GM18526 (cell line): ENCODE data around the gene ZNF581.
A peak's percentile ranks its signal among the peaks of the same experiment; 100 is the strongest.

Source experiments
- POLR2A ChIP-seq: IDR thresholded peaks from 3 replicates; pipeline ENCODE4 v1.6.1; 2011; ENCODE audit not compliant: insufficient read length; ENCODE audit errors: extremely low read depth

Gene ZNF581

DNA sequence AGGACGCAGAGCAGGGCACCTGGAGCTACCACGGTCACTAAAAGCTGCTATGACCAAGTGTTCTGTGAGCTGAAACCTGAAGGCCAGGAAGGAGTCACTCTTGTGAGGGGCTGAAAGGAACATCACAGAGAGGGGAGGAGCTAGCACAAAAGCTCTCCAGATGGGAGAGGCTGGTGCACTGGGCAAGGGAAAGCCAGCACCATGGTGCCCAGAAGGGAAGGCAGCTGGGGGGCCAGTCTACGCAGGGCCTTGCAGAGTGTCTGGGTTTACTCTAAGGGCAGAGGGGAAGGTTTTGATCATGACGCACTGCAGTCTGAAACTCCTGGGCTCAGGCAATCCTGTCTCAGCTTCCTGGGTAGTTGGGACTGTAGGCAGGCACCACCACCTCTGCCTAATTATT lies 6.7 kb upstream of the ZNF581 start:
- TF ChIP-seq POLR2A: no peak

DNA sequence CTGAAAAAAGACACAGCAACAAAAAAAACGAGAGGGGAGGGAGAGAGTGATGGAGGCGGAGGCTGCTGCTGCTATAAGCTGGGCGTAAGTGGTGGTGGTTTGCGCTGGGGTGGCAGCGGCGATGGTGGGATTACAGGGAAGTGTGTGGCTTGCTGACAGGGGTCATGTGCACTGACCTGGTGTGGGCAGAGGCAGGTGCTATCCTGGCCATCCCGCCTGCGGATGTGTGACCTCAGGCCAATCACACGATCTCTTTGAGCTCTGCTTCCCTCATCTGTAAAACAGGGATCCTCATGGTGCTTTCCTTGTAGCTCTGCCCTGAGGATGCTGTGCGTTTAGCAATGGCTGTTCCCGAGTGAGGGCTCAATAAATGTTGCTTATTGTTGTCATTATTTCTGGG lies 5.9 kb upstream of the ZNF581 start:
- TF ChIP-seq POLR2A: no peak

DNA sequence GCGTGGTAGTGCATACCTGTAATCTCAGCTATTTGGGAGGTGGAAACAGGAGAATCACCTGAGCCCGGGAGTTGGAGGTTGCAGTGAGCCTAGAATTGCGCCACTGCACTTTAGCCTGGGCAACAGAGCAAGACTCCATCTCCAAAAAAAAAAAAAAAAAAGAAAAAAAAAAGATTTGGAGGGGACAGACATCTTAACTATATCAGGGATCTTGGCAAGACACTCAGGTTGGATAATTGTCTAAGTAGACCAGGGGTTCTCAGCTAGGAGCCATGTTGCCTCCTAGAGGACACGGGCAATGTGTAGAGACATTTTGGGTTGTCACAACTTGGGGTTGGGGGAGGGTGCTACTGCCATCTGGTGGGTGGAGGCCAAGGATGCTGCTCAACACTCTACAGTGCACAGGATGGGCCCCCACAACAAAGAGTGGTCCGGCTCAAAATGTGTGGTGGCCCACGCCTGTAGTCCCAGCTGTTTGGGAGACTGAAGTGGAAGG lies 4.5 kb upstream of the ZNF581 start:
- TF ChIP-seq POLR2A: no peak

DNA sequence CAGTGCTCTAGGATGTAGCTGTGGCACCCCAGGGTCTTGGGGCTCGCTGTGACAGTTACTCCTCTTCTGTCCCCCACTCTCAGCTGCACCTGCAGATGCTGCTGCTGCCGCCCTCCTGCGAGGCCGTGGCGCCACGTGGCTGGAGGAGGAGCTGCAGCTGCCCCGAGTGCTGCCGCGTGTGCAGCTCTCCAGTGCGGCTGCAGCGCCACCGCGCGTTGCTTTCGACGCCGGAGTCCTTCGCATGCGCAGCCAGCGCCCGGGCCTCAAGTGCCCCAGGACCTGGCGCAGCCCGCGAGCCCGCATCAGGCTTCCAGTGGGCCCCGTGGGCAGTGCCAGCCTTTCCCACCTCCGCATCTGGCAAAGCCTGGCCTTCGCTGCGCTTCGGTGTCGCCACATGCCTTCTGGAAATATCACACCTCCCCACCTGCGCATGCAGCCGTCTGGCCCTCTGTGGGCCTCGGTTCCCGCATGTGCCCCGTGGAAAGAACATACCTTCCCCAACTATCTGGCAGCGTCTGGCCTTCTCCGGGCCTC lies 3.3 kb upstream of the ZNF581 start:
- peak; percentile 19 for TF ChIP-seq POLR2A

DNA sequence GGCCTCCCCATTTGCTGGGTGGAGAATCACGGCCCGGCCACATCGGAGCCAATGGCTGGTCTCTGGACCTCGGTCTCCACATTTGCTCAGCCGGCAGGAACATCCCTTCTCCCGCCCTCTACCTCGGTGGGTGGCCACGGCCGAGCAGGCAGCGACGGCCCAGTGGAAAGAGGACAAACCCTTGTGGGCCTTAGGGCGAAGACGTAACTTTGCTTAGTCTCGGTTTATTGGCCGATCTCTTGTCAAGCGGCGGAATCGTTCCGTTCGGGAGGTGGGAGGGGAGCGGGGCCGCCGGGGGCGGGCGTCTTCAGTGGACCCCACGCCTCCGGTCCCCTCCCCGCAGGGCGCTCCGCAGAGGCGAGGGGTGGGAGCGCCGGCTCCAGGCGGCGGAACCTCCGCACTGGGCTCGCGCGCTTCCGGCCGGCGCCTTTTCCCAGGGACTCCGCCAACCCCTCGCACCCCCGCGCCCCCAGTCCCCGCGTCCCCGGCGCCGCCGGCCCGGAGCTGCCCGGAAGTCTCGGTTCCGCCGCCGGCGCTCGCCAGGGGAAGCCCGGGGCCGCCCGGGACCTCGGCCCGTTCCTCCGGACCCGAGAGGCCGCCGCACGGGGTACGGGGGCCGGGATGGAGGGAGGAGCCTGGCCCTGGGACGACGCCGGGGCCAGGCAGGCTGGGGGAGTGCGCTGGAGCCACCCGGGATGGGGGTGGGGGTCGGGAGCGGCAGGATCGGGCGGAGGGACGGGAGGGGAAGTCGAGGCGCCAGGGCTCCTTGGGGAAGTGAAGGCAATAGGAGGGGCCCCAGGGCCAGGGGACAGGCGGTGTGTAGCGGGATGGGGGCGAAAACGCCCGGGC lies 2.6 kb upstream of the ZNF581 start, which contains the start of gene ZNF580:
Gene ZNF580, plus strand, starts transcription at position 426 of the 849 bp plus-strand sequence. CDS start 1,507 bp downstream, outside the sequence.
- TF ChIP-seq POLR2A: no peak

DNA sequence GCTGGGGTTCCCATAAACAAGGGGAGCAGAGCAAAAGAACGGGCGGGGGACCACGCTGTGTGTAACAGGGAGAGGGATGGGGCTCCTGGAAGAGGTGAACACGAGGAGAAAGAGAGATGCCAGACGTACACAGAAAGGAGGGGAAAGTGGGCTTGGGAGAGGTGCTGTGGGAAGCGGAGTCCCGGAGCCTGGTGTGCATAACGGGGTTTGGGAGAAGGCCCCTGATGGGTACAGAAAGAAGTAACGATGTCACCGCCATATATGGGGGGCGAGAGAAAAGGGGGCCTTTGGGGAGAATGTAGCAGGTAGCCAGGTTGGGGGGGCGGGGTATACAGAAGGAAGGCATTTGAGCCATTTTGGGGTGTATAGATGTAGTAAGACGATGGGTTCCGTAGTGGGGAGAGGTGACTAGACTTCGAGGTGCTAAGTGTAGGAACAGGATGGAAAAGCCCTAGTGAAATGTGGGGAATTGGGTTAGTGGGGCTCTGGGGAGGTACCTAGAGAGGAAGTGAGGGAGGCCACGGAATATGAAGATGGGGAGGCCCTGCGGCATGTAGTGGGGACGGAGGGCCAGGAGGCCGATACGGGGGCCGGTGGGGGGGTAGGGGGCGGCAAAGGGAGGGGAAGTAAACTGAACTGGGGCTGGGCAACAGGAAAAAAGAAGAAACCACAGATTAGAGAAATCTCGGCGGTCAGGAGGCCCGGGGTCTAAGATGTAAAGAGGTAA lies 1.9 kb upstream of the ZNF581 start:
- TF ChIP-seq POLR2A: no peak

DNA sequence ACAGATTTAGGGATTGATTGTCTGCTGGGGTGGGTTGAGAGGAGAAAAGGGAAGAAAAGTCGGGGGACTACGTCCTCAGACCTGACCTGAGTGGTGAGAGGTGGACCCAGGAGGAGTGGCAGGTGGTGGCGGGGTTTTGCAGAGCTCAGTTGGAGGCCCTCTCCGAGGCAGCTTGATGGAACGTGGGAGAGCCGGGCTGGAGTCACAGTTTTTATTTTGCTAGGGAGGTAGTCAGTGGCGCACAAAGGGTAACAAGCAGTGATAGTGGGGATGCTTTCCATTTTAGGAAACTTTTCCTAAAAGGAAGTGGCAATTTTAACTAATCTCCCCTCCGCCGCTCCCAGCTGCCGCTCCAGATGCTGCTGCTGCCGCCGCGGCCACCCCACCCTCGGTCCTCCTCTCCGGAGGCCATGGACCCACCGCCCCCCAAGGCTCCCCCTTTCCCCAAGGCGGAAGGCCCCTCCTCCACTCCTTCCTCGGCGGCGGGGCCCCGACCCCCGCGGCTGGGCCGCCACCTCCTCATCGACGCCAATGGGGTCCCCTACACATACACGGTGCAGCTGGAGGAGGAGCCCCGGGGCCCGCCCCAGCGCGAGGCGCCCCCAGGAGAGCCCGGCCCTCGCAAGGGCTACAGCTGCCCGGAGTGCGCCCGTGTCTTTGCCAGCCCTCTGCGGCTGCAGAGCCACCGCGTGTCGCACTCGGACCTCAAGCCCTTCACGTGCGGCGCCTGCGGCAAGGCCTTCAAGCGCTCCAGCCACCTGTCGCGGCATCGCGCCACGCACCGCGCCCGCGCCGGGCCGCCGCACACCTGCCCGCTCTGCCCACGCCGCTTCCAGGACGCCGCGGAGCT lies 1.1 kb upstream of the ZNF581 start:
- TF ChIP-seq POLR2A: no peak

DNA sequence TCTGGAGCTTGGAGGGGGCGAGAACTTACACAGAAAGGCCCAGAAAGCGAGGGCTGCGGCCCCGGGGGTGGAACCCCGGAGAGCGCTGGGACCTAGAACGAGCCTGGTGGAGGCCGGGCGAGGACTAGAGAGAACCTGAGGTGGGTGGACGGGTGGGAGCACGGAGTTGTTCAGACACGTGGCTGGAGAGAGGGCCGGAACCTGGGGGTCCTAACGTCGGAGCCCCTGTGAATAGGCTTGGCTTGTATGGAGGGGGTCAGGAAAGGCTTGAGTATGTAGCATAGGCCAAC lies 383 bp downstream of the ZNF581 start:
- no peak for TF ChIP-seq POLR2A

DNA sequence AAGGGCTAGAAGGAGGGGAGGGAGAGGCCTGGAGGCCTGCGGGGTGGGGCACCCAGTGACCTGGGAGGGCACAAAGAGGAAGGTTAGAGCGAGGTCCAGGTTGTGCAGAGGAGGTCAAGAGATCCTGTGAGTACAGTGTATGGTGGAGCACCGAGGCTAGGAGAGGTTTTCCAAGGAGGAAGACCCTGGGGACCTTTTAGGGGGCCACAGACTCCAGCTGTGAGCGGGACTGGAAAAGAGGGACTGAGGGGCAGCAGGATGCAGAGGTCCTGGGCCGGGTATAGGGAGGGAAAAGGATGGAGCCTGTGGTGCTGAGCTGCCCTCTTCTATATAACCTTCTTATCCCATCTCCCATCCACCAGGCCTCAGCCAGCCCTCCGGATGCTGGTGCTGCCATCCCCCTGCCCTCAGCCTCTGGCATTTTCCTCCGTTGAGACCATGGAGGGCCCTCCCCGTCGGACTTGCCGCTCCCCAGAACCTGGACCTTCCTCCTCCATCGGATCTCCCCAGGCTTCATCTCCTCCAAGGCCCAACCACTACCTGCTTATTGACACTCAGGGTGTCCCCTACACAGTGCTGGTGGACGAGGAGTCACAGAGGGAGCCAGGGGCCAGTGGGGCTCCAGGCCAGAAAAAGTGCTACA lies 863 bp downstream of the ZNF581 start:
- no peak for TF ChIP-seq POLR2A

DNA sequence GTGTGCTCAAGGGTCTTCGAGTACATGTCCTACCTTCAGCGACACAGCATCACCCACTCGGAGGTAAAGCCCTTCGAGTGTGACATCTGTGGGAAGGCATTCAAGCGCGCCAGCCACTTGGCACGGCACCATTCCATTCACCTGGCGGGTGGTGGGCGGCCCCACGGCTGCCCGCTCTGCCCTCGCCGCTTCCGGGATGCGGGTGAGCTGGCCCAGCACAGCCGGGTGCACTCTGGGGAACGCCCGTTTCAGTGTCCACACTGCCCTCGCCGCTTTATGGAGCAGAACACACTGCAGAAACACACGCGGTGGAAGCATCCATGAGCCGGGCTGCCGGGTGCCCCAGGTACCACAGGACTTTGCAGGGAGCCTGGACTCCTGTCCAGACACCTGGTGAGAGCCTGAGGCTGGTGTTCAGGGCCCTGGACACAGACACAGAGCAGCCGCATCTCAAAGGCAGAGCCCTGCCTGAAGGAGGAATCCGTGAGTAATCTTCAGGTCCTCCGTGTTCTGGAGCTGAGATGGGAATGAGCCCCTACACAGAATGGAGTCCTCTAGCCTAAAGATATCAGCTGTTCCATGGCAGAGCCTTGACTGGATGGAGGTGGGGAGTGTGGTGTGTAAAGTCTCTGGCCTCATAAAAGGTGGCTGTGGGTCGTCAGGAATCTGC lies 1.5 kb downstream of the ZNF581 start:
- no peak for TF ChIP-seq POLR2A

DNA sequence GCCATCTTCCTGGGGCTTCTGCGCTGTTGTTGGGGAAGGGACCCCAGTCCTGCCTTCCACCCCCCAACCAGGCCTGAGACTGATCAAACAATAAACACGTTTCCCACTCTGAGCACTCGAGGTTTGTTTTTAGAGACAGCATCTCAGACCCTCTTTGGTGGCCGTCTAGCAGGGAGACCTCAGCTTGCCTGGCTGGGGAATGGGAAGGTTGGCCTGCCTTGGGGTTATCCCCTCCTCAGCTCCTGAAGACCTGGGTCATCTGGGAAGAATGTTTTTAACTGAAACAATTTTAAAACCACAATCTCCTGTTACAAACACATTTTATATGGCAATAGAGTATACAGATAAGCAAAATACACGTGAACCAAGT lies 2.0 kb downstream of the ZNF581 start:
- TF ChIP-seq POLR2A: no peak

DNA sequence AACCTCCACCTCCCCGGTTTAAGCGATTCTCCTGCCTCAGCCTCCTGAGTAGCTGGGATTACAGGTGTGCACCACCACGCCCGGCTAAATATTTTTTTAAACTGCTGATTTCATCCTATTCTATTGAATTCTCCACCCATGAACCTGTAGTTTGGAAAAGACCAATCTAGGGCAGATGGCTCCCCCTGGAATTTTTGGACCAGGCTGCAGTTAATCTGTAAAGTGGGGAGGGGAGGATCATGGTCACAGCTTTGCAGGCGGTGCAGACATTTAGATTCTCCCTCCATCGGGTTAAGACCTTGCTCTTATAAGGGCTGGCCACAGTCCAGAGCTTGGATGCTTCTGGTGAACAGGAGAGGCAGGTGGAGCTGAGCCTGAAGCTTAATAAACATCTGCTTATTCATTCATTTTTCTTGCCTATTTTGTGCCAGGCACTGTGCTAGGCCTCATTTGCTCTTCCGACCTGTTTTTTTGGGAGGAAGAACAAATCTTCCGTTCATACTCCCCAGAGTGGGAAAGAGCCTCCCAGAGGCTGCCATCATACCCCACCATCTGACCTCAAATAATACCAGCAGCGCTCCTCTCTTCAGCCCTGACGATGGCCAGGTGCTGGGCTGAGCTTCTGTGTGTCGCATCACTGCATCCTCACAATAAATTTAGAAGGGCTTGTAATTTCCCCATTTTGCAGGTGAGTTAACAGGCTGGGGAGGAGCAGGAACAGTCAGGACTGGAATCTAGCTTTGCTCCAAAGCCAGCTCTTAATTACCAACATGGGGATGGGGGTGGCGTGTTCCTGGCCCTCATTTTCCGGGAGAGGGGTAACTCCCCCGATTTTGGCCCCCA lies 3.7 kb downstream of the ZNF581 start:
- no peak for TF ChIP-seq POLR2A
